Loucy (cell line): ENCODE results near the gene LIX1.

Source experiments
- H2AFZ ChIP-seq: fragments of 200-600 bp; sonication (generic); 2 replicates; pipeline ENCODE4 v1.6.0; 2016; ENCODE audit warnings: antibody characterized with exemption, mild to moderate bottlenecking, low read length, moderate library complexity
- H3F3A ChIP-seq: fragments of 200-600 bp; 2 replicates; pipeline ENCODE4 v1.6.0; 2016; ENCODE audit warnings: antibody characterized with exemption, low read depth, mild to moderate bottlenecking
- H3K27me3 ChIP-seq: fragments of 200-600 bp; sonication (generic); 2 replicates; pipeline ENCODE4 v1.6.1; 2014; ENCODE audit warnings: low read length, mild to moderate bottlenecking; ENCODE audit not compliant: insufficient read depth, poor library complexity, severe bottlenecking
- H3K36me3 ChIP-seq: fragments of 200-600 bp; sonication (generic); 2 replicates; pipeline ENCODE4 v1.6.1; 2016; ENCODE audit warnings: low read length; ENCODE audit not compliant: insufficient read depth
- H3K4me1 ChIP-seq: fragments of 200-600 bp; sonication (generic); 2 replicates; pipeline ENCODE4 v1.5.1; 2014; ENCODE audit warnings: low read length, mild to moderate bottlenecking; ENCODE audit not compliant: insufficient read depth, poor library complexity, severe bottlenecking
- H3K4me2 ChIP-seq: fragments of 200-600 bp; sonication (generic); 2 replicates; pipeline ENCODE4 v1.6.0; 2014; ENCODE audit warnings: antibody characterized with exemption, low read length, low read depth, mild to moderate bottlenecking; ENCODE audit not compliant: poor library complexity, severe bottlenecking
- H3K4me3 ChIP-seq: fragments of 200-600 bp; sonication (generic); 2 replicates; pipeline ENCODE4 v1.5.1; 2014; ENCODE audit warnings: low read length, mild to moderate bottlenecking, mixed read lengths; ENCODE audit not compliant: poor library complexity, severe bottlenecking
- H3K79me2 ChIP-seq: fragments of 200-600 bp; sonication (generic); 2 replicates; pipeline ENCODE4 v1.6.1; 2014; ENCODE audit warnings: low read length; ENCODE audit not compliant: insufficient read depth
- H3K9ac ChIP-seq: fragments of 200-600 bp; sonication (generic); 2 replicates; pipeline ENCODE4 v1.6.0; 2014; ENCODE audit warnings: mild to moderate bottlenecking, low read depth, low read length, moderate library complexity; ENCODE audit not compliant: poor library complexity, severe bottlenecking
- H3K9me2 ChIP-seq: fragments of 200-600 bp; sonication (generic); replicated peaks from 2 replicates; pipeline ENCODE4 v1.6.1; 2016; ENCODE audit warnings: low read depth, low read length, mixed read lengths
- H3K9me3 ChIP-seq: fragments of 200-600 bp; sonication (generic); 2 replicates; pipeline ENCODE4 v1.6.1; 2014; ENCODE audit warnings: mild to moderate bottlenecking, antibody characterized with exemption, low read length, low read depth; ENCODE audit not compliant: insufficient read depth
- H4K20me1 ChIP-seq: fragments of 200-600 bp; sonication (generic); 2 replicates; pipeline ENCODE4 v1.6.0; 2014; ENCODE audit warnings: antibody characterized with exemption, low read length, mild to moderate bottlenecking; ENCODE audit not compliant: insufficient read depth, poor library complexity, severe bottlenecking
- EZH2phosphoT487 ChIP-seq: fragments of 200-600 bp; IDR thresholded peaks from 2 replicates; pipeline ENCODE4 v1.6.1; 2018; ENCODE audit warnings: antibody characterized with exemption, mild to moderate bottlenecking, moderate library complexity, borderline replicate concordance
- TF ChIP-seq, protein P1 (sequence below): fragments of 200-600 bp; sonication (generic); conservative IDR thresholded peaks from 2 replicates; pipeline ENCODE4 v1.5.1; 2014; ENCODE audit warnings: mild to moderate bottlenecking, antibody characterized with exemption, low read length

LIX1 gene

DNA sequence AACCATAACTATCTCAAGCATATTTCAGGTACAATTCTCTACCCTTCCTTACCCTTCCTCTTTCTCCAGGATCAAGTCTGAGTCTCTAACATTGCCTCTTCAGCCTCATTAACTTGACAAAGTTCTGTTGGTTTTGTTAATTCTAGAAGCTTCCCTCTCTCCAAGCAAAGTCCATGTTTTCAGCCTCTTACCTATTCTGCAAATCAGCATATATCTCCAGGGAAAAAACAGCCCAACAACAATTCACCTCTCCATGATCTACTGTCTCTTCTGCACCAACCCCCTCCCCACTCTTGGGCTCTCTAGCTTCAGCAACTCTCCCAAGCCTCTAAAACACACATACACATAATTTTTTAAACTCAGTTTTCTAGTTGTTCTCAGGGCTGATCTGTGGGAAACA lies 72.2 kb downstream of the LIX1 start:
- Histone ChIP-seq H3F3A (no peaks in the 10 kb centered on the region), H3K9me3 (no peaks in the 10 kb centered on the region), H3K27me3 (no peaks in the 10 kb centered on the region), H4K20me1 (no peaks in the 10 kb centered on the region), H3K9me2 (no peaks in the 10 kb centered on the region), H2AFZ (no peak overlapping the region), H3K4me1 (no peaks in the 10 kb centered on the region), H3K9ac (no peak overlapping the region), H3K36me3 (no peaks in the 10 kb centered on the region), H3K79me2 (no peaks in the 10 kb centered on the region), H3K4me3 (no peak overlapping the region), H3K4me2 (no peak overlapping the region)
- no peak for TF ChIP-seq EZH2phosphoT487
- TF ChIP-seq, protein P1, sequence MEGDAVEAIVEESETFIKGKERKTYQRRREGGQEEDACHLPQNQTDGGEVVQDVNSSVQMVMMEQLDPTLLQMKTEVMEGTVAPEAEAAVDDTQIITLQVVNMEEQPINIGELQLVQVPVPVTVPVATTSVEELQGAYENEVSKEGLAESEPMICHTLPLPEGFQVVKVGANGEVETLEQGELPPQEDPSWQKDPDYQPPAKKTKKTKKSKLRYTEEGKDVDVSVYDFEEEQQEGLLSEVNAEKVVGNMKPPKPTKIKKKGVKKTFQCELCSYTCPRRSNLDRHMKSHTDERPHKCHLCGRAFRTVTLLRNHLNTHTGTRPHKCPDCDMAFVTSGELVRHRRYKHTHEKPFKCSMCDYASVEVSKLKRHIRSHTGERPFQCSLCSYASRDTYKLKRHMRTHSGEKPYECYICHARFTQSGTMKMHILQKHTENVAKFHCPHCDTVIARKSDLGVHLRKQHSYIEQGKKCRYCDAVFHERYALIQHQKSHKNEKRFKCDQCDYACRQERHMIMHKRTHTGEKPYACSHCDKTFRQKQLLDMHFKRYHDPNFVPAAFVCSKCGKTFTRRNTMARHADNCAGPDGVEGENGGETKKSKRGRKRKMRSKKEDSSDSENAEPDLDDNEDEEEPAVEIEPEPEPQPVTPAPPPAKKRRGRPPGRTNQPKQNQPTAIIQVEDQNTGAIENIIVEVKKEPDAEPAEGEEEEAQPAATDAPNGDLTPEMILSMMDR, result no peak

- H3K4me2 ChIP-seq, result no peak overlapping the region
- TF ChIP-seq, protein P1, result no peak
- TF ChIP-seq EZH2phosphoT487, result no peak
These were observed 75.0 kb downstream of the LIX1 start for GRCh38 chr5:97067296-97067850.

GRCh38 chr5:97065475-97065874 lies 76.9 kb downstream of the LIX1 start:
- no peaks in the 10 kb centered on the region for H3K4me1 ChIP-seq
- no peaks in the 10 kb centered on the region for H3F3A ChIP-seq
- H3K9me3 ChIP-seq, result no peaks in the 10 kb centered on the region
- no peak overlapping the region for H3K9ac ChIP-seq
- H2AFZ ChIP-seq, result no peak overlapping the region
- H3K79me2 ChIP-seq, result no peaks in the 10 kb centered on the region
- no peak overlapping the region for H3K4me2 ChIP-seq
- no peaks in the 10 kb centered on the region for H4K20me1 ChIP-seq
- no peaks in the 10 kb centered on the region for H3K27me3 ChIP-seq
- no peaks in the 10 kb centered on the region for H3K36me3 ChIP-seq
- H3K9me2 ChIP-seq, result no peaks in the 10 kb centered on the region
- no peak overlapping the region for H3K4me3 ChIP-seq
- TF ChIP-seq EZH2phosphoT487, result no peak
- TF ChIP-seq, protein P1, result no peak

More at GRCh38 chr5:97067296-97067850, 75.0 kb downstream of the LIX1 start:
- no peaks in the 10 kb centered on the region for H3K79me2 ChIP-seq
- no peaks in the 10 kb centered on the region for H3K27me3 ChIP-seq
- no peaks in the 10 kb centered on the region for H4K20me1 ChIP-seq
- H3F3A ChIP-seq, result no peaks in the 10 kb centered on the region
- H3K9me3 ChIP-seq, result no peaks in the 10 kb centered on the region
- no peaks in the 10 kb centered on the region for H3K9me2 ChIP-seq
- H3K4me1 ChIP-seq, result no peaks in the 10 kb centered on the region
- H3K36me3 ChIP-seq, result no peaks in the 10 kb centered on the region
- H3K4me3 ChIP-seq, result no peak overlapping the region
- no peak overlapping the region for H2AFZ ChIP-seq
- H3K9ac ChIP-seq, result no peak overlapping the region
